GM23338 (cell line): ENCODE data around the gene FAM171A2.

ENCODE experiments used
- EZH2phosphoT487 ChIP-seq: fragments of 200-600 bp; sonication (generic); IDR thresholded peaks from one replicate; pipeline ENCODE4 v1.8.1; 2018; ENCODE audit warnings: antibody characterized with exemption; ENCODE audit not compliant: unreplicated experiment
- JUNB ChIP-seq: IDR thresholded peaks from one replicate; pipeline ENCODE4 v1.6.1; 2016; ENCODE audit warnings: antibody characterized with exemption; ENCODE audit not compliant: unreplicated experiment
- POLR2AphosphoS5 ChIP-seq: IDR thresholded peaks from 2 replicates; pipeline ENCODE4 v1.6.1; 2016; ENCODE audit warnings: antibody characterized with exemption, low read depth
- TF ChIP-seq, protein P1 (sequence below), 2 experiments: fragments of 200-600 bp in 1 of 2; sonication (generic) in 1 of 2; conservative IDR thresholded peaks; 2 replicates each; pipeline versions ENCODE4 v1.5.1 to v1.6.1; 2016 to 2017; ENCODE audit warnings: antibody characterized with exemption in 2 of 2, low read depth in 2 of 2, mild to moderate bottlenecking in 2 of 2, moderate library complexity in 1 of 2
- TF ChIP-seq, protein P2 (sequence below): IDR thresholded peaks from one replicate; pipeline ENCODE4 v1.6.1; 2018; ENCODE audit warnings: antibody characterized with exemption; ENCODE audit not compliant: unreplicated experiment

DNA sequence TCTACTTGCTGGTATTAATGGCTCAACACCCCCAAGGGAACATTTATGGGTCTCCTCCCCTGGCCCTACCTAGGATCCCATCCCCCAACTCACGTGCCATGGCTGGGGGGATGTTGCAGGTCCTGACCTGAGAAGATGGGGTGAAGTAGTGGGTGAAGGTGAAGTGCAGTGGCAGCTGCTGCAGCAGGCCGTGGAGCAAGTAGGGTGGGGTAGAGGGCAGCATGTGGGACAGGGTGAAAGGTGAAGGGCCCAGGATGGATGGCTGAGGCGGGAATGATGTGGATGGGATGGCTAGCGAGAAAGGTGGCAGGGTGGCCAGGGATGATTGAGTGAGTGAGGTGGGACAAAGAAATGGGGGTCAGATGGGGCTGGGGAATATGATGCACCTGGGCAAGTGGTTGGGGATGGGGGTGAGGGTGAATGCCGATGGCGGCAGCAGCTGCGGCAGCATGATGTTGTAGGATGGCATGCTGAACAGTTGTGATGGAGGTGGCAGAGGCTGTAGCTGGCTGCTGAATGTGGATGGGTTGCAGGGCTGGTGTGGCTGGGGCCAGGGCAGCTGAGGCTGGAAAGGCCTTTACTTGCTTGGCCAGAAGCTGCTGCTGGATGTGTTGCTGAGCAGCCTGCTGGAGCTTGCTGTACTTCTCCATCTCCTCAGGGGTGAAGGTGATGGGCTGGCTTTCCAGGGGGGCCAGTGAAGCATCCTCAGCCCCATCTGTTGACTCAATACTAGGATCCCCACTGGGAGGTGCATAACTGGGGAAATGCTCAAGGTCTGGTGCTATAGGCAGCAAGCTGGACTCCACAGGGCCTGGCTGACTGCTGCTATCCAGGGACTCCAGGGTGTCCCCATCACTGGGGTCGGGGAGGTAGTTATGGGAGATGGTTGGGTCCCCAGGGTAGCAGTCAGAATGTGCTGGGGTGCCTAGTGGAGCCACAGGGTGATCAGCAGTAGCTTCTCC, 34.1 kb upstream of the FAM171A2 start:
- TF ChIP-seq JUNB (no peak), POLR2AphosphoS5 (no peak), EZH2phosphoT487 (no peak)
- TF ChIP-seq, protein P1, sequence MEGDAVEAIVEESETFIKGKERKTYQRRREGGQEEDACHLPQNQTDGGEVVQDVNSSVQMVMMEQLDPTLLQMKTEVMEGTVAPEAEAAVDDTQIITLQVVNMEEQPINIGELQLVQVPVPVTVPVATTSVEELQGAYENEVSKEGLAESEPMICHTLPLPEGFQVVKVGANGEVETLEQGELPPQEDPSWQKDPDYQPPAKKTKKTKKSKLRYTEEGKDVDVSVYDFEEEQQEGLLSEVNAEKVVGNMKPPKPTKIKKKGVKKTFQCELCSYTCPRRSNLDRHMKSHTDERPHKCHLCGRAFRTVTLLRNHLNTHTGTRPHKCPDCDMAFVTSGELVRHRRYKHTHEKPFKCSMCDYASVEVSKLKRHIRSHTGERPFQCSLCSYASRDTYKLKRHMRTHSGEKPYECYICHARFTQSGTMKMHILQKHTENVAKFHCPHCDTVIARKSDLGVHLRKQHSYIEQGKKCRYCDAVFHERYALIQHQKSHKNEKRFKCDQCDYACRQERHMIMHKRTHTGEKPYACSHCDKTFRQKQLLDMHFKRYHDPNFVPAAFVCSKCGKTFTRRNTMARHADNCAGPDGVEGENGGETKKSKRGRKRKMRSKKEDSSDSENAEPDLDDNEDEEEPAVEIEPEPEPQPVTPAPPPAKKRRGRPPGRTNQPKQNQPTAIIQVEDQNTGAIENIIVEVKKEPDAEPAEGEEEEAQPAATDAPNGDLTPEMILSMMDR (conservative IDR thresholded peaks at IDR 0.05; ENCODE audit: low read depth in 2 of 2) = no peak
- TF ChIP-seq, protein P2, sequence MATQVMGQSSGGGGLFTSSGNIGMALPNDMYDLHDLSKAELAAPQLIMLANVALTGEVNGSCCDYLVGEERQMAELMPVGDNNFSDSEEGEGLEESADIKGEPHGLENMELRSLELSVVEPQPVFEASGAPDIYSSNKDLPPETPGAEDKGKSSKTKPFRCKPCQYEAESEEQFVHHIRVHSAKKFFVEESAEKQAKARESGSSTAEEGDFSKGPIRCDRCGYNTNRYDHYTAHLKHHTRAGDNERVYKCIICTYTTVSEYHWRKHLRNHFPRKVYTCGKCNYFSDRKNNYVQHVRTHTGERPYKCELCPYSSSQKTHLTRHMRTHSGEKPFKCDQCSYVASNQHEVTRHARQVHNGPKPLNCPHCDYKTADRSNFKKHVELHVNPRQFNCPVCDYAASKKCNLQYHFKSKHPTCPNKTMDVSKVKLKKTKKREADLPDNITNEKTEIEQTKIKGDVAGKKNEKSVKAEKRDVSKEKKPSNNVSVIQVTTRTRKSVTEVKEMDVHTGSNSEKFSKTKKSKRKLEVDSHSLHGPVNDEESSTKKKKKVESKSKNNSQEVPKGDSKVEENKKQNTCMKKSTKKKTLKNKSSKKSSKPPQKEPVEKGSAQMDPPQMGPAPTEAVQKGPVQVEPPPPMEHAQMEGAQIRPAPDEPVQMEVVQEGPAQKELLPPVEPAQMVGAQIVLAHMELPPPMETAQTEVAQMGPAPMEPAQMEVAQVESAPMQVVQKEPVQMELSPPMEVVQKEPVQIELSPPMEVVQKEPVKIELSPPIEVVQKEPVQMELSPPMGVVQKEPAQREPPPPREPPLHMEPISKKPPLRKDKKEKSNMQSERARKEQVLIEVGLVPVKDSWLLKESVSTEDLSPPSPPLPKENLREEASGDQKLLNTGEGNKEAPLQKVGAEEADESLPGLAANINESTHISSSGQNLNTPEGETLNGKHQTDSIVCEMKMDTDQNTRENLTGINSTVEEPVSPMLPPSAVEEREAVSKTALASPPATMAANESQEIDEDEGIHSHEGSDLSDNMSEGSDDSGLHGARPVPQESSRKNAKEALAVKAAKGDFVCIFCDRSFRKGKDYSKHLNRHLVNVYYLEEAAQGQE = no peak
